Mesothelial cell of epicardium (in vitro differentiated cells): ENCODE data around the gene ARHGAP25. TPM values are rescaled to one million over a fixed set of nuclear protein-coding genes. Genes with fewer than 3 reads are reported as not detected.
"Not testable (repeated sequence)": the region's sequence is repeated elsewhere in the genome, so short reads cannot be mapped to it uniquely, and the experiment has no call there.

Experiments used
- DNase-seq, 2 experiments: peaks; one replicate each; pipeline ENCODE4 v3.0.0; 2021; ENCODE audit warnings: low spot score in 2 of 2; ENCODE audit not compliant: unreplicated experiment in 2 of 2
- H3K27ac Mint-ChIP-seq: 2 replicates; pipeline ENCODE4 v1.8.0; 2021; ENCODE audit warnings: mixed read lengths
- H3K27me3 Mint-ChIP-seq: 2 replicates; pipeline ENCODE4 v1.8.0; 2021; ENCODE audit warnings: low read depth, mixed read lengths
- H3K36me3 Mint-ChIP-seq: 2 replicates; pipeline ENCODE4 v1.8.0; 2021; ENCODE audit warnings: mixed read lengths
- H3K4me1 Mint-ChIP-seq: 2 replicates; pipeline ENCODE4 v1.8.0; 2021; ENCODE audit warnings: mixed read lengths
- H3K4me3 Mint-ChIP-seq: 2 replicates; pipeline ENCODE4 v1.8.0; 2021; ENCODE audit warnings: mild to moderate bottlenecking, moderate library complexity, mixed read lengths
- H3K9me3 Mint-ChIP-seq: 2 replicates; pipeline ENCODE4 v1.8.0; 2021; ENCODE audit warnings: mixed read lengths
- total RNA-seq: library from RNA; stranded (reverse); gene quantifications from 3 replicates; pipeline ENCODE4 v1.2.1, GENCODE V29; 2021
- TF ChIP-seq, protein P1 (sequence below): fragments of 200-600 bp; sonication (generic); IDR thresholded peaks from one replicate; pipeline ENCODE4 v1.5.0; 2021; ENCODE audit warnings: antibody characterized with exemption; ENCODE audit not compliant: unreplicated experiment

ARHGAP25 gene
- total RNA-seq, 1 donor from 2014 or later = 1.4 TPM

- no peak for DNase-seq
- Mint-ChIP-seq H3K4me1 (peaks cover 13% of the 10 kb centered on the region), H3K4me3 (no peak overlapping the region), H3K36me3 (no peaks in the 10 kb centered on the region), H3K27ac (no peak overlapping the region), H3K9me3 (no peaks in the 10 kb centered on the region), H3K27me3 (peaks cover 12% of the 10 kb centered on the region)
- TF ChIP-seq, protein P1, sequence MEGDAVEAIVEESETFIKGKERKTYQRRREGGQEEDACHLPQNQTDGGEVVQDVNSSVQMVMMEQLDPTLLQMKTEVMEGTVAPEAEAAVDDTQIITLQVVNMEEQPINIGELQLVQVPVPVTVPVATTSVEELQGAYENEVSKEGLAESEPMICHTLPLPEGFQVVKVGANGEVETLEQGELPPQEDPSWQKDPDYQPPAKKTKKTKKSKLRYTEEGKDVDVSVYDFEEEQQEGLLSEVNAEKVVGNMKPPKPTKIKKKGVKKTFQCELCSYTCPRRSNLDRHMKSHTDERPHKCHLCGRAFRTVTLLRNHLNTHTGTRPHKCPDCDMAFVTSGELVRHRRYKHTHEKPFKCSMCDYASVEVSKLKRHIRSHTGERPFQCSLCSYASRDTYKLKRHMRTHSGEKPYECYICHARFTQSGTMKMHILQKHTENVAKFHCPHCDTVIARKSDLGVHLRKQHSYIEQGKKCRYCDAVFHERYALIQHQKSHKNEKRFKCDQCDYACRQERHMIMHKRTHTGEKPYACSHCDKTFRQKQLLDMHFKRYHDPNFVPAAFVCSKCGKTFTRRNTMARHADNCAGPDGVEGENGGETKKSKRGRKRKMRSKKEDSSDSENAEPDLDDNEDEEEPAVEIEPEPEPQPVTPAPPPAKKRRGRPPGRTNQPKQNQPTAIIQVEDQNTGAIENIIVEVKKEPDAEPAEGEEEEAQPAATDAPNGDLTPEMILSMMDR = no peak
These were observed 64.8 kb downstream of the ARHGAP25 start for GRCh38 chr2:68799140-68800026.

GRCh38 chr2:68800027-68800401 lies 65.4 kb downstream of the ARHGAP25 start:
- TF ChIP-seq, protein P1 = no peak
- H3K9me3 Mint-ChIP-seq = no peaks in the 10 kb centered on the region
- H3K27ac Mint-ChIP-seq = no peak overlapping the region
- no peak overlapping the region for H3K4me3 Mint-ChIP-seq
- H3K27me3 Mint-ChIP-seq = peaks cover 11% of the 10 kb centered on the region
- DNase-seq = no peak
- no peaks in the 10 kb centered on the region for H3K36me3 Mint-ChIP-seq
- peaks cover 13% of the 10 kb centered on the region for H3K4me1 Mint-ChIP-seq

- DNase-seq = no peak
- TF ChIP-seq, protein P1 = no peak
These were observed 65.9 kb downstream of the ARHGAP25 start for GRCh38 chr2:68800517-68800916.

GRCh38 chr2:68802161-68802560 lies 67.5 kb downstream of the ARHGAP25 start:
- H3K36me3 Mint-ChIP-seq = not testable (repeated sequence)

More at GRCh38 chr2:68800517-68800916, 65.9 kb downstream of the ARHGAP25 start:
- H3K9me3 Mint-ChIP-seq = no peaks in the 10 kb centered on the region
- H3K27me3 Mint-ChIP-seq = peaks cover 9% of the 10 kb centered on the region
- peaks cover 13% of the 10 kb centered on the region for H3K4me1 Mint-ChIP-seq
- no peaks in the 10 kb centered on the region for H3K36me3 Mint-ChIP-seq
- H3K27ac Mint-ChIP-seq = no peak overlapping the region
- H3K4me3 Mint-ChIP-seq = no peak overlapping the region

GRCh38 chr2:68805025-68805424 lies 70.4 kb downstream of the ARHGAP25 start:
- H3K4me1 Mint-ChIP-seq = peaks cover 3% of the 10 kb centered on the region
- peaks cover 10% of the 10 kb centered on the region for H3K27me3 Mint-ChIP-seq
- no peaks in the 10 kb centered on the region for H3K9me3 Mint-ChIP-seq
- no peak overlapping the region for H3K27ac Mint-ChIP-seq
- TF ChIP-seq, protein P1 = no peak
- no peak for DNase-seq
- no peaks in the 10 kb centered on the region for H3K36me3 Mint-ChIP-seq
- no peak overlapping the region for H3K4me3 Mint-ChIP-seq

More at GRCh38 chr2:68802161-68802560, 67.5 kb downstream of the ARHGAP25 start:
- not testable (repeated sequence) for DNase-seq, H3K4me3 Mint-ChIP-seq, H3K27ac Mint-ChIP-seq, H3K27me3 Mint-ChIP-seq, H3K9me3 Mint-ChIP-seq
- H3K4me1 Mint-ChIP-seq = peaks cover 13% of the 10 kb centered on the region

- H3K27me3 Mint-ChIP-seq = peaks cover 6% of the 10 kb centered on the region
- no peak overlapping the region for H3K4me3 Mint-ChIP-seq
- no peak overlapping the region for H3K27ac Mint-ChIP-seq
- DNase-seq = no peak
- no peaks in the 10 kb centered on the region for H3K9me3 Mint-ChIP-seq
- TF ChIP-seq, protein P1 = no peak
- no peaks in the 10 kb centered on the region for H3K36me3 Mint-ChIP-seq
- peaks cover 3% of the 10 kb centered on the region for H3K4me1 Mint-ChIP-seq
These were observed 72.0 kb downstream of the ARHGAP25 start for GRCh38 chr2:68806511-68807109.
